ENCODE measurements around the gene NTHL1. TPM values are rescaled to one million over a fixed set of nuclear protein-coding genes. Genes with fewer than 3 reads are reported as not detected.

The NTHL1 gene
- total and polyA plus RNA-seq, 2 of the 13 experiments (the other 11 are each of a cell fraction or from before 2014, with no cell fraction given): 47.5 to 64.9 TPM

GRCh38 chr16:2015947-2016208 is 31.8 kb downstream of the NTHL1 start (continued):
- TF ChIP-seq ZBTB34 (CRISPR knock-in tag; IDR thresholded peaks at IDR 0.05): no peak
- no peak for TF ChIP-seq ZNF770 (CRISPR knock-in tag; IDR thresholded peaks at IDR 0.05)

- FAIRE-seq (peak; percentile 83), ATAC-seq (peak; percentile 63), DNase-seq (ENCODE audit: low spot score) (peak; percentile 76)
- Histone ChIP-seq H3K4me1 (ENCODE audit: insufficient read depth, low read length) (peaks cover 65% of the 10 kb centered on the region), H3K27ac (ENCODE audit: extremely low read length, insufficient read depth, low read length) (no peak overlapping the region), H3K9ac (ENCODE audit: insufficient read depth, low read depth, low read length) (peak overlapping the region; percentile 60), H3K36me3 (replicated peaks in 1 of 2; ENCODE audit: control insufficient read depth in 1 of 2, insufficient read depth in 2 of 2, low read length in 2 of 2) (no peaks in the 10 kb centered on the region), H3K27me3 (ENCODE audit: control insufficient read depth in 1 of 2, insufficient read depth in 2 of 2, low read length in 2 of 2) (peaks cover 2 to 14% of the 10 kb centered on the region in 2 experiments; a peak in 2 of 5 replicates), H4K20me1 (ENCODE audit: insufficient read depth, low read length) (no peaks in the 10 kb centered on the region), H2AFZ (ENCODE audit: low read length) (peak overlapping the region; percentile 59), H3K9me3 (ENCODE audit: low read length) (no peaks in the 10 kb centered on the region), H3K79me2 (ENCODE audit: insufficient read depth, low read length) (peaks cover 2% of the 10 kb centered on the region), H3K4me2 (ENCODE audit: low read depth, low read length) (peak overlapping the region; percentile 93), H3K4me3 (replicated peaks in 1 of 3; ENCODE audit: insufficient read depth in 1 of 3, low read depth in 2 of 3, low read length in 3 of 3) (peak overlapping the region; percentile 20 to 61 (median 40); a peak in 5 of 6 replicates)
- CTCF ChIA-PET (ENCODE audit: low intra/inter-chr PET ratio, low total read pairs): no interaction called here
- no TSS peak for BruUV-seq (replicated peaks)
- intact Hi-C loops (cut with micrococcal nuclease; ENCODE audit: unreplicated experiment): no loop called here
- WGBS (ENCODE audit: low lambda C conversion rate): 4% methylated on average over 16 of the region's 24 CpGs
- POLR2A ChIA-PET: interaction anchor here (0.8 to 2.9 kb wide), 10 partner anchors 8 to 142 kb away, joined by 3 to 22 read pairs (median 4); partner anchors contain the start of genes NTHL1, RPS2, SYNGR3 and TRAF7
- in situ Hi-C loops (cut with HindIII; ENCODE audit: extremely low pct_ligation_motif_present, low pct_unique_long_range_greater_than_20kb): no loop called here
- TF ChIP-seq THAP11 (CRISPR knock-in tag; IDR thresholded peaks at IDR 0.05) (peak; percentile 50), KAT8 (CRISPR knock-in tag; IDR thresholded peaks at IDR 0.05) (peak; percentile 34; the same call in 1 of the 2 replicates), ZNF550 (CRISPR knock-in tag; IDR thresholded peaks at IDR 0.05; ENCODE audit: borderline replicate concordance) (no peak), ATF4 (CRISPR knock-in tag; IDR thresholded peaks at IDR 0.05) (peak in 1 of 2 experiments; percentile 87; a peak in 2 of 4 replicates), PATZ1 (CRISPR knock-in tag; IDR thresholded peaks at IDR 0.05) (peak; percentile 32; the same call in 1 of the 2 replicates), HDAC2 (CRISPR knock-in tag; IDR thresholded peaks at IDR 0.05) (peak; percentile 61; the same call in 1 of the 2 replicates), HOXA7 (CRISPR knock-in tag; IDR thresholded peaks at IDR 0.05) (no peak), ZC3H13 (CRISPR knock-in tag; IDR thresholded peaks at IDR 0.05) (no peak), MATR3 (CRISPR knock-in tag; IDR thresholded peaks at IDR 0.05) (no peak), MTA1 (CRISPR knock-in tag; IDR thresholded peaks at IDR 0.05; ENCODE audit: borderline replicate concordance) (peak; percentile 15; the same call in 1 of the 2 replicates), NCOA2 (CRISPR knock-in tag; IDR thresholded peaks at IDR 0.05) (0 out of 2 replicates have a peak, but pooled peaks have one; percentile 19), RCOR2 (CRISPR knock-in tag; IDR thresholded peaks at IDR 0.05) (0 out of 2 replicates have a peak, but pooled peaks have one; percentile 32), YEATS4 (CRISPR knock-in tag; IDR thresholded peaks at IDR 0.05; ENCODE audit: borderline replicate concordance) (peak; percentile 62; the same call in 1 of the 2 replicates)
These were observed 32.3 kb downstream of the NTHL1 start for GRCh38 chr16:2015117-2015946.
